Activated CD4-positive, alpha-beta T cell treated with anti-CD3 and anti-CD28 coated beads, Interleukin-2, Interleukin-6, amounts not matched to agents 100 ng/mL and 50 ng/mL, durations not matched to agents 16 hours and 8 hours (primary cell): ENCODE data around the gene SMIM44.

Experiments used
- DNase-seq: peaks from one replicate; pipeline ENCODE4 v3.0.0-alpha.2; 2020

Gene SMIM44

DNA sequence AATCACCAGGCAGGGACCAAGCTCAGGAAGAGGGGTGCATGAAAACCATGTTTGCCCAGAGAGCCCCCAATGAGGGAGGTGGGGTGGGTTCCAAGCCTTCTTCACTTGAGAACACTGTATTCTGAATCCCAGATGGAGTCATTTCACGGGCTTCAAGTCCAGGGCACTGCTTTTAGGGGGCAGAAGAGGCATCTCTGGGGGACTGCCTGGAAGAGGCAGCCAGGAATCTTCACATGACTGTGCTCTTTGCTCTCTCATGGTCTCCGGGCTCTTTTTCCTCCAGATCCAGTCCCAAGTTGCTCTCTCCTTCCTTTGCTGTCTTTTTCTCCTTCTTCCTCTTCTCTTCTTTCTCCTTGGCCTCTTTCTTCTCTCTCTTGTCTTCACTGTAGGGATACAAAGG is 8.6 kb downstream of the SMIM44 start:
- DNase-seq, result no peak

DNA sequence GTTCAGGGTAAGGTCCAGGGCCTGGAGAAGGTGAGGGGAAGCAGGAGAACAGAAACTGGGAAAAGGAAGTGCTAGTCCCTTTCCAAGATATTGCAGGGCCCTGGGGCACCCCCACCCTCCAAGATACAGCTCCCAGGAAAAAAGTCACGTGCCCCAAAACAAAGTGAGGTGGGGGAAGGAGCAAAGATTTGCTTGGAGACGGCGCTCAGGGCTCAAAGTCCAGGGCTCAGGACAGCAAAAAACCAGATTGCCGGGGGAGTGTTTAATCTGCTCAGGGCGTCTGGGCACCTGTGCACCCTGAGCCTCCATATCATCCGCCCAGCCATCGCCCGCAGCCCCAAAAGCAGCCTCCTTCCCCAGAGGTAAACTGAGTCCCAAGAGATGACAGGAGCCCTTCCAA is 9.2 kb downstream of the SMIM44 start:
- no peak for DNase-seq

DNA sequence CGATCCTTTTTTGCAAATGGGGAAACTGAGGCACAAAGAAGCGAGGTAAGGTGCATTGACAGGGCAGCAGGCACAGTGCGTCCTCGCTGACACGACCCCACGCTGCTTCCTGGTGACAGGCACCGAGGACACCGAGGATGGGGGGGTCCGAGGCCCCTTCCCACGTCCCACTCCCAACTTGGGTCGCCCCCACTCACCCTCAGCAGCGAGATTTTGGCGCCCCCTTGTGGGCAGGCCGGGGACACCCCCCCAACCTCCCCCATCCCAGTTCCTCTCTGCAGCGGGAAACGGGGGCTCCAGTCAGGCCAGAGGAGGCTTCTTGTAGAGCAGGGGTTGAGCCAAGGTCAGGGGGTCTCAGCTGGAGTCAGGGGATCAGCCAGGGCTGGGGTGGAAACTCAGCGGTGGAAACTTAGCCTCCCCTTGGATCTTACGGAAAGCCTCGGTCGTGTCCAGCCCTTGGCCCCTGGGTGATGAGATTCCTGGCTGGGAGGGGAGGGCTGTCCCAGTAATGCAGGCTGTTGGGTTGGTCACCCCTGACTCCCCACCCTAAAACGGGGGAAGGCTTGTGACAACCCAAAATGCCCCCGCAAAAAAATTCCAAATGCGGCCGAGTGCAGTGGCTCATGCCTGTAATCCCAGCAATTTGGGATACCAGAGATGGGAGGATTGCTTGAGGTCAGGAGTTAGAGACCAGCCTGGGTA is 11.1 kb downstream of the SMIM44 start:
- peak; percentile 36 for DNase-seq

DNA sequence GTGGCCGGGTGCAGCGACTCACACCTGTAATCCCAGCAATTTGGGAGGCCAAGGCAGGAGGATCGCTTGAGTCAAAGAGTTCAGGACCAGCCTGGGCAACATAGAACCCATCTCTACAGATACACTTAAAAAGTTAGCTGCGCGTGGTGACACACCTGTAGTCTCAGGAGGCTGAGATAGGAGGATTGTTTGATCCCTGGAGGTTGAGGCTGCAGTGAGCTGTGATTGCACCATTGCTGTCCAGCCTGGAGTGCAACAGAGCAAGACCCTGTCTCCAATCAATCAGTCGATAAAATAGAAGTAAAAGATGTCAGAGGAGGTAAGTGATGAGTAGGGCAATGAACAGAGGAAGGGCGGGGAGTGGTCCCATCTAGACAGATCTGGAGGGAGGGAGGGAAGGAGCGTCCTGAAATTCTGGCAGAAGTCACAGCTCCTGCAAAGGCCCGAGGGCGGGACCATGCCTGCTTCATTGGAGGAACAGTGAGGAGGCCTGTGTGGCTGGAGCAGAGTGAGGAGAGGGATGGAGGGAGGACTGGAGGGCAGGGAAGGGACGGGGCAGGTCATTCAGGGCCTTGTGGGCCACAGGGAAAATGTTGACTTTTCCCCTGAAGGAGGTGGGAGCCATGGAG is 12.6 kb downstream of the SMIM44 start:
- no peak for DNase-seq

DNA sequence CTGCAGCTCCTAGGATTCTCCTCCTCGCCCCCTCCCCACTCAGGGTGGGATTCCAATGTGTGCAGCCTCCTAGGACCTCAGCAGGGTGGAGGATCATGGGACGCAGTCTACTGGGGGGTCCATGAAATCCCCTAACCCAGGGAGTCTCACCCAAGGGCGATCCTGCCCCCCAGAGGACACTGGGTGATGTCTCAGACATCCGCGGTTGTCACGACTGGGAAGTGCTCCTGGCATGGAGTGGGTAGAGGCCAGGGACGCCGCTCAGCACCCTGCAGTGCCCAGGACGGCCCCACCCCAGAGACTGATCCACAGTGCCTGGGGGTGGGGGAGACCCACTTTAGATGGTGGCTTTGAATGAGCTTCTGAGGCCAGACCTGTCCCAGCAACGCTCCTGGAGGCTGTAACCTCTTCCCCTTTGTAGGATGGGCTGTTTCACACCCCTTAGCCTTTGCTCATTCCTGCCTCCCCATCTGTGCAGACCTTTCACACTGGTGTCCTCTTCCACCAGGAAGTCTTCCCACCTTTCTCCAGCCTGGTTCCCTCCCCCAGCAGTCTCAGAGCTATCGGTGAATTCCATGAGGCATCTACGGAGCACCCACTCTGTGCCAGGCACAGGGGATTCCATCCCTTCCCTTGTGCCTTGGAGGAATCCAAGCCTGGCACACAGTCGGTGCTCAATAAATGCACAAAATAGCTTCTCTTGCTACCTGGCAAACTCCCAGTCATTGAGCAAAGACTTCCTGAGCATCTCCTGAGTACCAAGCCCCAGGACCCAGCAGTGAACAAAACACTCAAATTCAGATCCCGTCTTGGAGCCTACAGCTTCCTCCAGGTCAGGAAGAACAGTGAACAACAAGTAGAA is 13.4 kb downstream of the SMIM44 start:
- no peak for DNase-seq

DNA sequence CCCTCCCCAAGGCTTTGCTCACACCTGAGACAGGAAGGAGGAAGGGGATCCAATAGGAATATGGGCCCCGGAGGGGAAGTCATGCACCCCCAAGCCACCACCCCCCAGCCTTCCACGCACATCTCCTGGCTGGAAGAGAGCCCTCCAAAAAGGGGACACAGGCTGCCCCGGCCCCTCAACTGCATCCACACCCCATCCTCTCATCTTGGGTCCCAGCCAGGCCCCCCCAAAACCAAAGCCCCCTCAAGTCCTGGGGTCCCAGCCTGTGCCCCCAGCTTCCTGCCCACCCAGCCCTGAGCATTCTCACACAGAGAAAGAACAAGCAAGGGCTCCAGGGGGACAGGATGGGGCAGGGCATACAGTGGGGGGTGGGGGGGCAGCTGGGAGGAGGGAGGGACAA is 15.0 kb downstream of the SMIM44 start:
- no peak for DNase-seq

DNA sequence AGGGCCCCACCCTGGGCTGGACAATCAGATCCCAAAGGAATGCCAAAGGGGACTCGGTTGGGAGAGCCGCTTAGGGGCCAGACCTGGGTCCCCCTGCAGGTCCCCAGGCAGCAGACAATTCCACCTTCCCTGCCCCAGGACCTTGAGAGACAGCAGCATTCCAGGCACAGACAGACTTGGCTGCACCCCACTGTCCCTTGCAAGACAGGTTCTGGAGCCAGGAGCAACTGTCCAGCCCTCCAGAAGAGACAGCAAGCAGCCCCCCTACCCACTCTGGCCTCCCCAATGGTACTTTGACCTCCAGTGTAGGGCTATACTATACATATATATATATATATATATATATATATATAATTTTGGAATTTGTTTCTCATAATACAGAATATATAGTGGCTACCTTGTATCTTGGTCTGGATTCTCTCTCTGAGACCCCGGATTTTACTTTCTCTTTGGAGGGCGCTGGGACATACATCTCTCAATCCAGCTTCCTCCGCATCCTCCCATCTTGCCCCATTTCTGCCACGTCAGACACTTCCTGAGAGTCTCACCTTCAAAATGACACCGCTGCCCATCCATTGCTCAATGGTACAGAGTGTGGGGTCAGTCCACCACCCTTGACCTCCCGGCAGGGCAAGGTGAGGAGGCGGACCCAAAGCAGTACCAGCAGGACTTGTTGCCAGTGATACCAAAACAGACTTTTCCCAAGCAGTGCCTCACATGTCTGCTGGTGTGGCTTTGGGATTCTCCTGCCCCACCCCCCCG is 15.6 kb downstream of the SMIM44 start:
- DNase-seq, result no peak

DNA sequence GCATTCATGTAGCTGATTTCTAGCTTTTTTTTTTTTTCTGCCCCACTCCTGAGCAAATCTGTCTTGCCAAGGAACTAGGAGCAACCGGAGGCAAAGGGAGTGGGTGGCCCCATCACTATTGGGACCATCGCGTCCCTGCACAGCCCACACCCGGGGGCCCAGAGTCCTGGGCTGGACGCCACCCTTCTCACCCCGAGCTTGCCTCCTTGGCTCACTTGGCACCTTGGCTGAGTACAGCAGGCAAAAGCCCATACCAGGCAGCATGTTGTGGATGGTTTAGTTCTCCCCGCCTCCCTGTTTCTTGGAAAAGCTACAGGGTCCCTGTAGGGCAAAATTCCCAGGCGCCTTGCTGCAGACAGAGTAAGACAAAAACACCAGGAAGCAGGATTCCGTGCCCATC is 16.6 kb downstream of the SMIM44 start:
- no peak for DNase-seq

DNA sequence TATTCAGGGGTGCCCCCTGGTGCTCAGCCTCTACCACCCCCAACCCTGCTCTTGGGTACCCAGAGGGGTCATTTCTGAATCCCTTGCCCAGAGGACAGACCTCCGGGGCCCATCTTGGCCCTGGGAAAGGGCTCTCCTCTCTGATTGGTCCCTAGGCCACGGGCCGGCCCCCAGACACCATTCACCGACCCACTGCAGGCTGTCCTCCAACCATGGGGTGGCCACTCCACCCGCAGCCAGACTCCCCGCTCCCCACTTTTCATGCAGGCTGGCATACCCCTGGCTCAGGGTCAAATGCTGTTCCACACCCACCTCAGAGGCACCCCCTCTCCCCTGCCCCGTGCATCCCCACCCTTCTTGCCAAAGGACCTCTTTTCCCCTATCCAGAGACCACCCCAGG is 17.7 kb downstream of the SMIM44 start:
- no peak for DNase-seq

DNA sequence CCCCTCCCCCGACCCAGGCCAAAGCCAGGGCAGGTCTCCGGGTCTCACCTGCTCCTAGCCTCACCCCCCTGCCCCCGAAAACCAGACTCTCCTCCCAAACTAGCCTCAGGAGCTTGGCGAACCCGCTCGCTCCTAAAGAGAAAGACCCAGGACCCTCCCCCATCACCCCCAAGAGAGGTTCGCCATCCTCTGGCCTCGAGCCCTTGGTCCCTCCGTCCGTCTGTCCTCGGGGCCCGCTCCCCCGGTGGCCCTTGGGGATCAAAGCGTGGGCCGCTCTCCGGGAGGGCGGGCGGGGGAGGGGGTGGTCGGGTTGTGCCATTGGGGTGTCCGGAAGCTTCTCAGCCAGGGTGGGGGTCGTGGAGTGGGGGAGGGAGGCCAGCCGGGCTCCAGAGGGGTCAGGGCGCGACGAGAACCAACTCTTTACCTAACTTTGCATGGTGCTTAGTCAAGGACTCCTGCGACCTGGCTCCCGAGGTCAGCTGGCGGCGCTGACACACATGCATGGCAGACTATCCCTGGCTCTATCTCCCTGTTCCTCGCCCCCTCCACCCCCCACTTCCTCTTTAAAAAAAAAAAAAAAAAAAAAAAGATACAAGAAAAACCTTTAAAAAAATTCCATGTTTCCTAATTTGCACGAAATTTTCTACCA is 18.5 kb downstream of the SMIM44 start:
- DNase-seq, result no peak

DNA sequence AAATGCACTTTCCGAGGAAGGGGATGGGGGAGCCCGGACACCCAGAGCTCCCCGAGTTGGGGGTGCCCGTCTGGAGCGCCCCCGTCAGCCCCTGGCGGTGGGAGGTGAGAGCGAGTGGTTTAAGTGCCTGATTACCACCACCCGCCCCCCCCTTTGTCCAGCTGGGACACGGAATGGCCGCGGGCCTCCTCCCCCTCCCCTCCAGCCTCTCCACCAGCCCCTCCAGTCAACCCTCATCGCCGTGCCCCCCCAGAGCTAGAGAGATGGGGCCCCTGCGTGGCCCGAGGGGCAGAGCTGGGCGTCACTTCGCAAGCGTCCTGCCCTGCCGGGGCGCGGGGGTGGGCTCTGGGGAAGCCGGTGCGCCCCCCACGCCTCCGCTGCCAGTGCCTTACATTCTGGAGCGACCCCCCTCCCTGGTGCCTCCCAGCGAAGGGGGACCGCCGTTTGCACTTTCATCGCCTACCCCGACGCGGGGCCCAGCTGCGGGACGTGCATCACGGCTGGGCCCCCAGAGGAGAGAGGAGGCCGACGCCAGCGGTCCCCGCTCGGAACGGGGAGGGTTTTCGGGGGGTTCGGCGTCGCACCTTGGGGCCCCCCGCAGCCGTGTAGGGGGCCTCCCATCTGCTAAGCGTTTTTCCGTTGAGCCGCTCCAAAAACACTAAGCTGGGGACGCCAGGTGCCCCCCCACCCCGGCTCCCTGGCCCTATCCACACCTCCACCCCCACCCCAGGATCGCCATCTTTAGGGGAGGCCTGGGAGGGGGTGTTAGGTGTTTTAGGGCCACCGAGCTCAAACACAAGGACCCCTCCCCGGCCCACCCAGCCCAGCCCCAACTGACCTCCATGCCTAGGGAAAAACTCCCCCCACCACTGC is 19.3 kb downstream of the SMIM44 start:
- no peak for DNase-seq

DNA sequence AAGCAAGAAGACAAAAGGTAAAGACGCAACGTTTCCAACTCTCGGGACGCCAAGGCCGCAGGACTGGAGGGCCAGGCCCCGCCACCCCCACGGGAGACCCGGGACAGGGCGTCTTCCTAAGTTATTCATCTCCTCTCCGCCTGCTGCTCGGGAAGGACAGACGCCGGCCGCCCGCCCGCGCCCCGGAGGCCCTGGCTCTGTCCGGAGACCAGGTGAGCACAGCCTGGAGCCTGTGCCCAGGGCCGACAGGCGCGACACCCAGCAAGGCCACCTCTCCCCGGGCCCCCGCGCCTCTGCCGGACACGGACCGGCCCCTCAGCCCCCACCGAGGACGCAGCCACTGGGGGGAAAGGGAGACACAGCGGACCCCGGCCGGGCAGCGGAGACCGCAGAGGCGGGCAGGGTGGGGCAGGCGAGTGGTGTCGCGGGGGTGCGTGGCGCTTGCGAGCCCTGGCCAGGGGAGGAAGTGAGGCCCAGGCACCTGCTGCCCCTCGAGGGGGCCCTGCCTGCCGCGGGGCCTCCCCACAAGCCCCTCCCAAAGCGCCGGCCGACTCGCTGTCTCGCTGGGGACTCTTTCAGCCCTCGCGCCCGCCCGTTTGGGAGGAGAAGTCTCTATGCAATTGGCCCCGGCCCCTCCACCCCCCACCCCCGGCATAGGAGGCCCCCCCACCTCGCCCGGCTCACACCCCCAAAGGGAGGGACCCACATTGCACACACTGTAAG is 20.1 kb downstream of the SMIM44 start:
- DNase-seq, result no peak

DNA sequence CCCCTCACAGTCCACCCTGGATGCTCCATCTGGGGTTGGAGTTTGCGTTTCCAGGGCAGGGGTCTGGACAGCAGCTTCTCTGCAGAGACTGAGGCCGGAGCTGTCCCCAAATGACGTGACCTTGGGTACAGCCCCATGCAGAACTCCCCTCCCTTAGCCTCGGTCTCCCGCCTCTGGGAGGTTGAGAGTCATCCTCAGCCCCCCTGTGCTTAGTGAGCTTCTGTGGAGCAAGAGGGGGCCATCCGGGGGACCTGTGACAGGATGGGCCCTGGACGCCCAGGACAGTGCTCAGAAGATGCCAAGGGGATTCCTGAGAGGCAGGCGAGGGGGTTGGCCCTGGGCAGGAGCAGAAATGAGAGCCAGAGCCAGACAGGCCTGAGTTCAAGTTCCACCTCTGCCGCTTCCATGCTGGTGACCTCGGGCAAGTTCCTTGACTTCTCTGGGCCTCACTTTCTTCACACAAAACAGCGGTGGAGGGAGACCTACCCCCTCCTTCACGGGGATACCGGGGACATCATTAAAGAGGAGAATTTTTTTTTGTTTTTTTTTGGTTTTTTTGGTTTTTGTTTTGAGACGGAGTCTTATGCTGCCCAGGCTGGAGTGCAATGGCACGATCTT is 23.2 kb downstream of the SMIM44 start:
- DNase-seq, result no peak

DNA sequence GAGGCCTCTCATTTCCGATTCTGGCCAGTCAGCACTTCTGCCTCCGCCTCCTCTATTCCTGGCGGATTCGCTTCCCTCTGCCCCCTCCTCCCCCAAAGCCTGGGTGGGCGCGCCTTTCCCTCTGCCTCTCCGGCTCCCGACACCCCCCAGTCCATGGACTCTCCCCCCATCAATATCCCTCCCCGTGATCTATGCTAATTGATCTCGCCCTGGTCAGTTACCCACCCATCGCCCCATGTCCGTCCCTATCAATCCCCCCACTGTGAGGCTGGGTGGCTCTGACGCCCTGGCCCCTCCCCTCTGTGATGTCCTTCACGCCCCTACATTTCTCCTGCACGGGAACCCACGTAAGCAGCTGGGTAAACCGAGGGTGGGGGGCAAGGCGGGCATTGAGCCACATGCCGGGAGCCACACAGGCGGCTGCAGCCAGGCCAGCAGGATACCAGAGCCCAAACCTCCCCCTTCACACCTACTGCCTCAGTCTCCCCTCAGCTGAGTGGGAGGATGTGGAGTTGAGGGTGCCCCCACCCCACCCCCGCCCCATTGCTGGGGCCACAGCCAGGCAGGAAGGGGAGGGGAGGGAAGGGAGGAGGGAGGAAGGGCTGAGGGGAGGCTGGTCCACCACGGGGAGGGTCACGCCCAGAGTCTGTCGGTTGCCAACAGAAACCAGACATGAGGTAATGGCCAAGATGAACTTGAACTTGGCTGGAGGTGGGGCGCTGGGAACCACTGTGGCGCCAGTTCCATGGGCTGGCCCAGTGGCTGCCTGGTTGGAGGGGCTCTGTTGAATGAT is 24.0 kb downstream of the SMIM44 start:
- DNase-seq, result no peak

DNA sequence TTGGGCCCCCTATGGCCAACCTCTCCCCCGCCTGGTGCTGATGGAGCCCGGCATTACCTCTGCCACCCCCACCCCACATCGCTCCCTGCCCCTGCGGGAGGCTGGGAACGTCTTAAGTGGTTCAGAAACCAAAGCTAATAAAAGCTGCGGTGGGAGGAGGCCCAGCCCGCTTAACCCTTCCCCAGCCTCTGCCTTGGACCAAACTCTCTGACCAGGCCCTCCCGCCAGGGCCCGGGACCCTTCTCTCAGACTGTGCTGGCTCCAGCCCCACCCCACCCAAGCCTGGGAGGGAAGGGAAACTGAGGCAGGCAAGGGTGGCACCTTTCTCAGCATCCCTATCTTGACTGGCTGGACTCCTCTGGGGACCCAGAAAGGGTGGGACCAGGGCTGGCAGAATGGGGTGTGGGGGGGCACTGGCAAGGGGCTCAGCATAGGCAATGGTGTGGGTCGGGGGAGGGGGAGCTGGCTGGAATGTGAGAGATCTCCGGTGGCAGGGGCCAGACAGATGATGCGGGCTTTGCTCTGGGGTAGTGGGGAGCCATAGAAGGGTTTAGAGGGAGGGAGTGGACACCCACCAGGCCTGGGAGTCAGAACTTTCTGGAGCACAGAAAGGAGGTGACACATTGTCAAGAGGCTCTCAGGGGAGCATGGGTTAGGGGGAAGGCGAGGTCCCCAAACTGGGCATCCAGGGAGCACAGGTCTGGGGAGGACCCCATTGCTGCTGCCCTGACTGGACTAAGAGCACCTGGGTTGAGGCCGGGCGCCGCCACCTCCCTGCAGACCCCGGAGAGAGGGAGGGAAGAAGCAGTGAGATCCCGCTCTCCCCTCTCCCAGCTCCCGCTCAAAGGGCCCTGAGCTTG is 24.8 kb downstream of the SMIM44 start:
- DNase-seq, result no peak

DNA sequence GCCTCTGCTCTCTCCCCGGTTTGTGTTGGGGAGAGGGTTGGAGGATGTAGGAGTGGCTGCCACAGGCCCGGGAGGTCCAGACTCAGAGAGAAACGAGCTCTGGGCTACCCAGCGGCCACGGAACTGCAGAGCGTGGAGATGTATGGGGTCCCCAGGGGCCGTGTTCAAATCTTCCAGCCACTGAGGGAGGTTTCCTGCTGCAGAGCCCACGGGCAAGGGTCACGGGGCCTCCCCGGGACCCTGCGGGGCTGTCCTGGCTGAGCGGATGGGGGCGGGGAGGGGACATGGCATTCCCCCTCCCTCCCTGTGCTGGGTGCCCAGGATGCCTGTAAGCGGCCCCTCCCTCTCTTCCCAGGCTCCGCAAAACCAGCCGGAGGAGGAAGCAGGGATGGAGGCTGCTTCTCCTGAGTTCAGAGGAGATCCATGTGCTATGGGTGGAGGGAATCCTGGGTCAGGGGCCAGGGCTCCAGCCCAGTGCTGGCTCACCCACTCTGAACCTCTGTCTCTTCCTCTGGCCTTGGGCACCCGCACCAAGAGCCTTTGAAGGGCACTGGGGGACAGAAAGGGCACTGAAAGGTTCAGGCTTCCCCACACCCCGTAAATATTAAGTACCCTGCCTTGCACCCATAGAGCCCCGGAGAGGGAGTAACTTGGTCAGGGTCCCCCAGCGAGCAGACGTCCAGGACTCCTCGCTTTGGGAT is 25.6 kb downstream of the SMIM44 start:
- DNase-seq, result no peak

DNA sequence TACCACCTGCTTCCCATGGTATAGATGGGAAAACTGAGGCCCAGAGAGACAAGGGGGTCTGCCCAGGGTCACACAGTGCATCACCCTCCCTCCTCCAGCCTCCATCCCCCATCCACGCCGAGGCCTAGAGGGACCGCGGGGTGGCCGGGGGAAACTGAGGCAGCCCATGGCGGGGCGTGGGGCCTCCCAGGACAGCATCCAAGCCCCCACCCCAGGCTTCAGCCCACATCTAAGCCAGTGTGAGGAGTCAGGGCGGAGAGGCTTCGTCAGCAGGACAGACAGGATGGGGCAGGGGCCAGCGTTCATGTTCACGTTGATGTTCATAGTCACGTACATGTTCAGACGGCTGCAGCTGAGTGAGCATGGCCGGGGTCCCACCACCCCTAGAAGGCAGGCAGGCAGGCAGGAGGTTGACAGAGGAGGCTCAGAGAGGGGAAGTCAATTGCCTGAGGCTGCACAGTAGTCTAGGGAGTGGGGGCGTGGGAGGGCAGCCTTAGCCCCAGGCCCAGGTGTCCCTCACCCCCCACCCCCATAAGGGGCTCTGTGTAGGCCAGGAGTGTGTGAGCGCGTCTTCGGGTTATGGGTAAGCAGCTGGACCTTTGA is 26.2 kb downstream of the SMIM44 start:
- no peak for DNase-seq
